ENCODE data around the gene CFAP161.

The CFAP161 gene

GRCh38 chr15:81133782-81134461 is at the start of gene CFAP161:
CFAP161 (plus strand) TSS chr15:81134270; CDS start chr15:81134330, 60 bp downstream.
- DNase-seq (ENCODE audit: low spot score), result peak; percentile 98

GRCh38 chr15:81084716-81085115 is 49.4 kb upstream of the CFAP161 start:
- no peak for DNase-seq (ENCODE audit: low spot score)

- no peak for DNase-seq (ENCODE audit: low spot score)
These were observed 48.9 kb upstream of the CFAP161 start for GRCh38 chr15:81085213-81085612.

GRCh38 chr15:81085898-81086297 is 48.2 kb upstream of the CFAP161 start:
- no peak for DNase-seq (ENCODE audit: low spot score)

- DNase-seq (ENCODE audit: low spot score), result no peak
These were observed 47.0 kb upstream of the CFAP161 start for GRCh38 chr15:81087066-81087465.

GRCh38 chr15:81087694-81088093 is 46.4 kb upstream of the CFAP161 start:
- no peak for DNase-seq (ENCODE audit: low spot score)

- no peak for DNase-seq (ENCODE audit: low spot score)
These were observed 45.5 kb upstream of the CFAP161 start for GRCh38 chr15:81088470-81089013.

GRCh38 chr15:81091889-81092558 is 42.0 kb upstream of the CFAP161 start:
- DNase-seq (ENCODE audit: low spot score), result no peak

- no peak for DNase-seq (ENCODE audit: low spot score)
These were observed 41.5 kb upstream of the CFAP161 start for GRCh38 chr15:81092559-81092902.

GRCh38 chr15:81093961-81094360 is 40.1 kb upstream of the CFAP161 start:
- DNase-seq (ENCODE audit: low spot score), result no peak

- DNase-seq (ENCODE audit: low spot score), result no peak
These were observed 38.2 kb upstream of the CFAP161 start for GRCh38 chr15:81095690-81096365.

GRCh38 chr15:81096398-81096797 is 37.7 kb upstream of the CFAP161 start:
- DNase-seq (ENCODE audit: low spot score), result no peak

GRCh38 chr15:81097116-81097889 is 36.8 kb upstream of the CFAP161 start:
- no peak for DNase-seq (ENCODE audit: low spot score)

GRCh38 chr15:81097890-81098280 is 36.2 kb upstream of the CFAP161 start:
- DNase-seq (ENCODE audit: low spot score), result no peak

GRCh38 chr15:81098349-81098748 is 35.7 kb upstream of the CFAP161 start:
- DNase-seq (ENCODE audit: low spot score), result no peak

GRCh38 chr15:81098861-81099651 is 35.0 kb upstream of the CFAP161 start:
- no peak for DNase-seq (ENCODE audit: low spot score)

GRCh38 chr15:81101894-81102815 is 31.9 kb upstream of the CFAP161 start:
- no peak for DNase-seq (ENCODE audit: low spot score)

- DNase-seq (ENCODE audit: low spot score), result no peak
These were observed 30.2 kb upstream of the CFAP161 start for GRCh38 chr15:81103857-81104256.

GRCh38 chr15:81105545-81105944 is 28.5 kb upstream of the CFAP161 start:
- no peak for DNase-seq (ENCODE audit: low spot score)

- DNase-seq (ENCODE audit: low spot score), result peak; percentile 65
These were observed 27.5 kb upstream of the CFAP161 start for GRCh38 chr15:81106560-81106959.
